Glutamatergic neuron (in vitro differentiated cells): ENCODE results near the gene ADARB2. TPM values are rescaled to one million over a fixed set of nuclear protein-coding genes. Genes with fewer than 3 reads are reported as not detected.

Experiments used
- DNase-seq: peaks from one replicate; pipeline ENCODE4 v3.0.0; 2022
- H3K27ac Mint-ChIP-seq: one replicate; pipeline ENCODE4 v1.8.0; 2020; ENCODE audit warnings: mild to moderate bottlenecking, mixed read lengths, inconsistent platforms; ENCODE audit not compliant: unreplicated experiment
- H3K27me3 Mint-ChIP-seq: one replicate; pipeline ENCODE4 v1.8.0; 2020; ENCODE audit warnings: mild to moderate bottlenecking, moderate library complexity, mixed read lengths, inconsistent platforms; ENCODE audit not compliant: unreplicated experiment
- H3K36me3 Mint-ChIP-seq: one replicate; pipeline ENCODE4 v1.8.0; 2020; ENCODE audit warnings: mild to moderate bottlenecking, mixed read lengths, inconsistent platforms; ENCODE audit not compliant: unreplicated experiment
- H3K4me1 Mint-ChIP-seq: one replicate; pipeline ENCODE4 v1.8.0; 2020; ENCODE audit warnings: mild to moderate bottlenecking, low read depth, mixed read lengths, inconsistent platforms; ENCODE audit not compliant: unreplicated experiment
- H3K4me3 Mint-ChIP-seq: one replicate; pipeline ENCODE4 v1.8.0; 2020; ENCODE audit warnings: mild to moderate bottlenecking, mixed read lengths, inconsistent platforms; ENCODE audit not compliant: unreplicated experiment
- H3K9me3 Mint-ChIP-seq: one replicate; pipeline ENCODE4 v1.8.0; 2020; ENCODE audit warnings: mild to moderate bottlenecking, moderate library complexity, mixed read lengths, inconsistent platforms; ENCODE audit not compliant: unreplicated experiment
- CTCF ChIP-seq: fragments of 200-600 bp; sonication (generic); IDR thresholded peaks from one replicate; pipeline ENCODE4 v1.5.0; 2021; ENCODE audit not compliant: partially characterized antibody, unreplicated experiment
- total RNA-seq: library from RNA; stranded (reverse); fragmentation: NEBNext Ultra II Directional; extraction: Animal tissue kit (Norgen Biotek cat#: 25700); gene quantifications from one replicate; pipeline ENCODE4 v1.2.1, GENCODE V29; 2021; ENCODE audit not compliant: unreplicated experiment

The ADARB2 gene
- total RNA-seq, 1 donor from 2014 or later = 20.6 TPM

DNA sequence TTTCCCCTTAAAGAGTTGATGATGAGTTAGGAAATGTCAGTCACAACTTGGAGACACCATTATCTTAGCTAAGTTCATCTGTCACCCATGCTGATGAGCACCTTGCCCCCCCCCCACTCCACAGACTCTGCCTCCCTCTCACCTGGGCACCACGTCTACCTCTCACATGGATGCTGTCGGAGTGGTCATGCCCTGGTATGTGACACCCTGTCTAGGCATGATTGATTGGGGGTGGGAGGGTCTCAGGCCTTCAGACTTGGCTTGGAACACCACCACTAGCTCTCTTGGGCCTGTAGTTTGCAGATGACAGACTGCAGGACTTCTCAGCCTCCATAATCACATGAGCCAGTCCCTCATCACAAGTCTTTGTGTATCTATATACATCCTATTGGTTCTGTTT lies 603.2 kb downstream of the ADARB2 start:
- DNase-seq = no peak
- no peak for TF ChIP-seq CTCF
- Mint-ChIP-seq H3K4me1 (no peaks in the 10 kb centered on the region), H3K36me3 (peaks cover 18% of the 10 kb centered on the region), H3K27ac (no peak overlapping the region), H3K4me3 (no peak overlapping the region), H3K27me3 (peaks cover 1% of the 10 kb centered on the region), H3K9me3 (no peaks in the 10 kb centered on the region)

- Mint-ChIP-seq H3K9me3 (no peaks in the 10 kb centered on the region), H3K36me3 (peaks cover 20% of the 10 kb centered on the region), H3K27ac (no peak overlapping the region), H3K27me3 (peaks cover 1% of the 10 kb centered on the region), H3K4me1 (no peaks in the 10 kb centered on the region), H3K4me3 (no peak overlapping the region)
- TF ChIP-seq CTCF = no peak
- DNase-seq = no peak
These were observed 603.8 kb downstream of the ADARB2 start for GRCh38 chr10:1133495-1134045.

DNA sequence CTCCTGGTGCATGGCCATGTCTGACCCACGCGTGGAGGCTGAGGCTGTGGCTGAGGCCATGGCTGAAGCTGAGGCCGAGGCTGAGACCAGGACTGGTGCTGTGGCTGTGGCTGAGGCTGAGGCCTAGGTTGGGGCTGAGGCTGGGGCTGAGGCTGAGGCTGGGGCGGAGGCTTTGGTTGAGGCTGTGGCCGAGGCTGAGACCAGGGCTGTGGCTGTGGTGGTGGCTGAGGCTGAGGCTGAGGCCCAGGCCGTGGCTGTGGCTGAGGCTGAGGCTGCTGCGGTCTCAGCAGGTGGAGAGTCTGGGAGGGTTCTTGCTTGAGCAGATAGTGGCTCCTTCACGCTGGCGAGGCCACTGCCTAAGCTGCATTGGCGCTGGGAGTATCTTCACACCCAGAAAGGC lies 604.7 kb downstream of the ADARB2 start:
- TF ChIP-seq CTCF = no peak
- H3K27me3 Mint-ChIP-seq = peaks cover 1% of the 10 kb centered on the region
- H3K4me3 Mint-ChIP-seq = no peak overlapping the region
- H3K27ac Mint-ChIP-seq = no peak overlapping the region
- no peaks in the 10 kb centered on the region for H3K4me1 Mint-ChIP-seq
- DNase-seq = no peak
- peaks cover 15% of the 10 kb centered on the region for H3K36me3 Mint-ChIP-seq
- no peaks in the 10 kb centered on the region for H3K9me3 Mint-ChIP-seq

GRCh38 chr10:1130995-1131790 lies 606.1 kb downstream of the ADARB2 start:
- Mint-ChIP-seq H3K9me3 (no peaks in the 10 kb centered on the region), H3K27me3 (peaks cover 3% of the 10 kb centered on the region), H3K27ac (no peak overlapping the region), H3K4me1 (no peaks in the 10 kb centered on the region), H3K36me3 (peaks cover 10% of the 10 kb centered on the region), H3K4me3 (no peak overlapping the region)
- TF ChIP-seq CTCF = no peak
- DNase-seq = no peak

GRCh38 chr10:1130226-1130625 lies 607.1 kb downstream of the ADARB2 start:
- Mint-ChIP-seq H3K9me3 (no peaks in the 10 kb centered on the region), H3K36me3 (peaks cover 14% of the 10 kb centered on the region), H3K4me3 (no peak overlapping the region), H3K27ac (no peak overlapping the region), H3K27me3 (peaks cover 3% of the 10 kb centered on the region), H3K4me1 (no peaks in the 10 kb centered on the region)
- DNase-seq = no peak
- no peak for TF ChIP-seq CTCF
